Superior temporal gyrus (tissue), 1 donor: ENCODE data around the gene LRMDA.
"Not testable (repeated sequence)": the region's sequence is repeated elsewhere in the genome, so short reads cannot be mapped to it uniquely, and the experiment has no call there.

Experiments
- DNase-seq: peaks from one replicate; pipeline ENCODE4 v3.0.0-alpha.2; 2016; ENCODE audit errors: extremely low spot score

The LRMDA gene

DNA sequence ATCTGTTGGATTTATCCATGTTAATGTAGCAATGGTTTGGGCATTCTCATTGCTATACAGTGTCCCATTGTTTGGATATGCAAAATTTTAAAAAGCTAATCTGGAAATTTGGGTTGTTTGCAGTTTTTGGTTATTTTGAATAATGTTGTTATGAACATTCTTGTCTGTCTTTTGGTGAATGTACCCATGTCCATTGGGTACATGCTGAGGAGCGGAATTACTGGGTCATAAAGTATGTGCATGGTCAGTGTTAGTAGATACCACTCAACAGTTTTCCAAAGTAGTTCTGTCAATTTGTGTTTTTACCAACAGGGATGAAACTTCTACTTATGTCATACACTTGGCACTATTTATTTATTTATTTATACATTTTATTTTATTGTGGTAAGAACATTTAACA, 153.9 kb downstream of the LRMDA start:
- no peak for DNase-seq

DNA sequence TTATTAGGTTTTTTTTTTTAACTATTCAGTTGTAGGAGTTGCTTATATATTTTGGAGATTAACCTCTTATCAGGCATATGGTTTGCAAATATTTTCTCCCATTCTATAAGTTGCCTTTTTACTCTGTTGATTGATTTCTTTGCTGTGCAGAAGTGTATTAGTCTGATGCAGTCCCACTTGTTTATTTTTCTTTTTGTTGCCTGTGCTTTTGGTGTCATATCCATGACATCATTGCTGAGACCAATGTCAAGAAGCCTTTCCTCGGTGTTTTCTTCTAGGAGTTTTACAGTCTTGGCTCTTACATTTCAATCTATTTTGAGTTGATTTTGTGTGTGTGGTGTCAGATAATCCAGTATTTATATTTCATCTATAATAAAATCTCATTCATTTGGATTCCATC, 155.4 kb downstream of the LRMDA start:
- DNase-seq = no peak

DNA sequence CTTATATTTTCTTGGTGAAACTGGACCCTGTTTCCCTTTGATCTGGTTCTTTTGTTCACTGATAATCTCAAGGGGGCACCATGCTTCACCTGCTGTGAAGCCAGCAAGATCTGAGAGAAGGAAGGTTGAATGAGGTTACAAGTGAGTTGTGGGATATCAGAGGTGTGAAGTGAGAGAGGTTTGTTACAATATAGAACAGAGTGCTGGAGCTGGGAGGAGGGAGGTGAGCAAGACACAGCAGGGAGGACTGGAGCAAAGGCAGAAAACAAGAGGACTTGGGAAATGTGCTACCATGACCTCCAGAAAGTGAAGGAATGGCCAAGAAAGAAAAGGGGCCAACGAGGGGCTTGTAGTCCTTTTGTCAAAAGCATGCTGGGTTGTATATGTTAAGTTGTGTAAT, 156.6 kb downstream of the LRMDA start:
- DNase-seq = no peak

DNA sequence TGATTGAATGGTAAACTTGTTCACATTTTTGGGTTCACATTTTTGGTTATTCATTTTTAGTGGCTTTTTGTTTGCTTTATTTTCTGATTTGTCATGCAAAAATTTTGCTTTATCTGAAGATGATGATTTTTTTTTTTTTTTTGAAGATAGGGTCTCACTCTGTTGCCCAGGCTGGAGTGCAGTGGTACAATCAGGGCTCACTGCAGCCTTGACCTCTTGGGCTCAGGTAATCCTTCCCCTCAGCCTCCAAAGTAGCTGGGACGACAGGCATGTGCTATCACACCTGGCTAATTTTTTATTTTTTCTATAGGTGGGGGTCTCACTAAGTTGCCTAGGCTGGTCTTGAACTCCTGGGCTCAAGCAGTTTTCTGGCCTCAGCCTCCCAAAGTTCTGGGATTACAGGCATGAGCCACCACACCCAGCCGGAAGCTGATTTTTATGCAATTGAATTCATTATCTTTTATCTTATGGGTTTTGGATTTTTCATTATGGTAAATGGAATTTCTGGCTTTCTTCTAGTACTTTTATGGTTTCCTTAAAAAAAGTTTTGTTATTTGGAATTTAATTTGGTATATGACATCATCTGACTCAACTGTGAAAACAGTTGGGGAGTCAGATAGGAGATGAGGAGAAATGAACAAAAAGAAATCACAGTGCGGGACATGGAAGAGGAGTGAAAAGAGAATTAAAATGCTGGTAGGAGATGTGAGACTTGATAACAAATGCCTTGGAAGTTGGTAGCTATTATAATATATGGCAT, 158.7 kb downstream of the LRMDA start:
- DNase-seq = no peak

DNA sequence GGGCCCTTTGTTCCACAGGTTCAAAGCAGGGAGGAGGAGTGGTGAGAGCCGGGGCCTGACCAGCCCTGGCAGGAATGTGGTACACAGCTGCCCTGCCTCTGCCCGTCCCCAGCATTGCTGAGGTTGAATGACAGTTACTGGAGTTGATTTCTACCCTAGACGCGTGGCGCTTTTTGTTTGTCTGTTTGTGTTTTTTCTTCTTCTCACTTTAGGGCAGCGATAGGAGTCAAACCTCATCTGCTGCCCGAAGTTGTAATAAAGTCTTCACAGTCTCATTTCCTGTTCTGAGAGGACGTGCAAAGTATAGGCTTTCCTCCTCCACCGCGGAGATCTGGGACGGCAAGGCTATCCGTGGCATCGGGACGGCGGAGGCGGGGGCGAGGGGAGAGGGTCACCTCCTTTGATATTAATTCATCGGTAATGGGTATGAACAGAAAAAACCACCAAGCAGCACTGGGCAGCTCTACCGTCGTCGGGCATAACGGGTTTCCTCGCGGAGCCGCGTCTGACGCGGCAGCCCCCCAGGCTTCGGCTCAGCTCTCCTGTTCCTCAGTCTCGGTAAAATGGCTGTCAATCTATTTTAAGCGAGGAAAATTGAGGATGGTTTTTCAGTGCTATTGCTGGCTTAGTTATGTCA, 160.8 kb downstream of the LRMDA start:
- no peak for DNase-seq

DNA sequence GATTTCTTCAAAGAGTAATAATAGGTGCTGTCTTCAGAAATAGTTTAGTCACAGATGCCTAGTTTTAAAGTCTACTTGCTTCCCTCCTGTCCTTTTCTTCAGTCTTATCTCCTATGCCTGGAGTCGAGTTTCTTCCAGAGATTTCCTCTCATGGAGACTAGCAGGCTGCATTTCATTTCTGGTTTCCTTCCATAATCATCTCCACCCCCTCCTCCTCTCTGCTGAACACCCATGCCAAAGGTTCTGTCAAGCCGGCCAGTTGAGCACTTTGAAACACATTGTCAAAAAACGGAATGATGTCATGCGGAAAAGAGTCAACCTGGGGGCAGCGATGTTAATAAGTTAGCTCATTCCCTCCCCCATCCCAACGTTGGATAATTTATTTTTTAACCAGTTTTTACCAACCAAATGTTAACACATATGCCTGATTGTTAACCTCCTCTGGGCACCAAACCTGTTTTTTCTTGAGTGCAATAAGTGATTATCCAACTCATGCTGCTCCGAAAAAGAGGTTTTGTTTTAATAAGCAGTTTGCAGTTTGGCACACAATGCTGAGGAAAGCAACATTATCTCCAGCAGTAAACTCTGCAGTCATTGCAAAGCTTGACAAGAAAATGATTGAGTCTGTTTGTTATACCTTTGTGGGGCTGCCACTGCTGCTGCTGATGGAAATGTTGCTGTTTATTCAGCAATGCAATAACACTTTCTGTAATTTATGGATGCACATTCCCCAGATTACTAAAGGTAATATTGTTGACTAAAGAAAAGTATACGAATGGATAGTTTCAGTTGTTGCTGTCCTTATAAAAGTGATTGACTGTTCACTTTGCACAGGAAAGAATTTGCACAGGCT, 161.6 kb downstream of the LRMDA start:
- no peak for DNase-seq

DNA sequence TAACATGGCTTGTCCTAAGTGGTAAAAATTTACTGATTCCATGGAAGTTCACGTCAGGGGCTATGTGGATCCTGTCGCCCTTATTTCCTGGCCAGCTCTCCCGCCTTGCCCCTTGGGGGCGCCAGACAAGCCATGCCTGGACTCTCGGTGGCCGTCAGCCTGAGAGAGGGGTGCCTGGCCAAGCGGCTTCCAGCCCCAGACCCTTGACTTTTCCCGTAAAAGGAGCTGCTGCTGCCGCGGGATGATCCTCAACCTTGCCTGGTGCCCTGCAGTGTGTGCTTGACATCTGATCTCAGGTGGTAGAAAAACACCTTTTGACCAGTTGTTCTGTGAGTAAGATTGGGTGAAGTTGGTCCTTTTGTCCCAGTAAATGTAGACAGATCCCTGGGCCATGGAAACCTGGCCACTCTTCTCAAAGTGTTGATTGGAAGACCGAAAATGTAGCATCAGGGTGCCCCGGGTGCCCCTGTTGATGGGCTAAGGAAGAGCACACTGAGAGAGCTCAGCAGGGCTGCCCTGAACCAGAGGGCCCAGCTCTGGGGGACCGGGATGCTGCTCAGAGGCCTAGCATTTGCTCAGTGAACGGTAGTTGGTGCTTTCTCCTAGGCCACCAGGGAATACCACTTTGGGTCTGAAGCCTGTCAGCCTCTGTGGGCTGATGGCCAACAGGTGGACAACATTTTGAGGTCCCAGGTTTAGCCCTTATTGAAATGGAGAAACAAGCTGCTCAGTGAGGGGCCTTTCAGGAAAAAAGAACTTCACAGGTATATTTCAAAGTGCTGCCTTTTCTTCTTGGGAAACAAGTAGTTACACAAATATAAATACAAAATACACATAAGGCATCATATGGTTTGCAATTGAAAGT, 162.5 kb downstream of the LRMDA start:
- DNase-seq = no peak

DNA sequence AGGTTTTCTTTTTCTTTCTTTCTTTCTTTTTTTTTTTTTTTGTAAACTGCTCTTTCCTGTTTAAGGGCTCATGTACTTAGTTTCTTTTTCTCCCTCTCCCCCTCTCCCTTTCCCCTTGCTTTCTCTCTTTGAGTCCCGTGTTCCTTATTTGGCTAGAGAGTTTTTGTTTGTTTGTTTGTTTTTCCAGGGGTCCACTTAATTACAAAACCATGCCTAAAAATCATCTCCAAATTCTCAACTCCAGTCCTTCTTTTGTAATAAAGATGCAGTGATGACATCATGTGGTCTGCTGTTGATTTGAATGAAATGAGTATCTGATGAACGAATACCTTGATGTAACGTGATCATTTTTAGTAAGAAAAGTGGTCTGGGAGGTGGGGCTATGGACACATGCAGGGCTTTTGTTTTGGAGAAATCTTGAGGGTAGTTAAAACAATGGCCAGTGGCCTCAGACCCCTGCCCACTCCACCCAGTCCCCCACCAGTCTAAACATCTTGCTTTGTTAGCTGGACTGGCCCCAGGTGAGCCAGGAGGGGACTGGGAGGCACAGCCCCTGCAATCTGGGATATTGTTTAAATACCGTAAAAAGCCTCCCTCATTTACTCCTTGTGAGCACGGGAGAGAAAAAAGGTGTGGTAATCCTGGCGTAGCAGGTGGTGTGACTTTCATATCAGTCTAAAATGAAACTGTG, 165.7 kb downstream of the LRMDA start:
- no peak for DNase-seq

DNA sequence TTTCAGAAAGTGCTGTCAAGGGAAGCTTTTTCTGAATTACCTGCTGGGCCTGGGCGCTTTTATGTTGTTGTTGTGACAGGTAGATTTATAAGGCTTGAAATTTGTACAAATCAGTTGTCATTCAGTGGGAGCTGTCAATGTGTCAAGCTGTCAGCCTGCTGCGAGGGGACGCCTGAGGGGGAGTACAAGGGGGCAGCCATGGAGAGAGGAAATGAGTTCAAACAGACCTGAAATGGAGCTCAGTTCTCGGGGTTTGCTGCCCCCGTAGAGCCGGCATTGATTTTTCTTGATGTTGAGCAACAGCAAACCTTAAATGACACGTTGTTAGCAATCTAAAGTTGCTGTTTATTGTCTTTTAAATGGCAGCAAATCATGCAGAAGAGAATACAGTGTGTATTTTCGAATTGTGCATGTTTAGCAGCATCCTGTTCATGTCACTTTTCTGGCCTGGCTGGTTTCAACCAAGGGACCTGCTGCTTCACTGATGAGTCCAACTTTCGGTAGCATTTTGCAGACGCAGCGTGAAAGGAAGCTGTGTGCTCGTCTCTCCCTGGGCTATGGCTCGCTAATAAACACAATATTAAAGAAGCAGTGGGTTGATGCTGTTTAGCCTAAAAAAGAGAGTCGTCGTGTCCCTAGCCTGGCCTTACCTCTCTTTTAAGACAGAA, 166.5 kb downstream of the LRMDA start:
- DNase-seq = no peak

DNA sequence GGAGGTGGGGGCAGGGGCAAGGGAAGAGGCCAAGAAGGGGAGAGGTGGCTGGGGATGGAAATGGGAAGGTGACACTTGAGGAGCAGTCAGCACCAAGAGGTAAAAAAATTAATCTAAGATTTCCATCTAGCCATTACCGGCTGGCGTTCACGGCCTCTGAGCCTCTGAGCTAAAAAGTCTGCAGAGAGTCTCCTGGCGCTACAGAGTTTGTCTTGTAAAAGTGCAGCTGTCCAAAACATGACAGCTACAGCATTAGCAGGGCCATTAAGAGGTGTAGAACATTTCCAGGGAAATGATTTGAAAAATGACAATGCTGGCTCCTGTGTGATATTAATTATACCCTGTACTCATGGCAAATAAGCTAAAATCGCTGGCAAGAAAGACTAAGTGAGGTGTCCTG, 167.6 kb downstream of the LRMDA start:
- DNase-seq = no peak

DNA sequence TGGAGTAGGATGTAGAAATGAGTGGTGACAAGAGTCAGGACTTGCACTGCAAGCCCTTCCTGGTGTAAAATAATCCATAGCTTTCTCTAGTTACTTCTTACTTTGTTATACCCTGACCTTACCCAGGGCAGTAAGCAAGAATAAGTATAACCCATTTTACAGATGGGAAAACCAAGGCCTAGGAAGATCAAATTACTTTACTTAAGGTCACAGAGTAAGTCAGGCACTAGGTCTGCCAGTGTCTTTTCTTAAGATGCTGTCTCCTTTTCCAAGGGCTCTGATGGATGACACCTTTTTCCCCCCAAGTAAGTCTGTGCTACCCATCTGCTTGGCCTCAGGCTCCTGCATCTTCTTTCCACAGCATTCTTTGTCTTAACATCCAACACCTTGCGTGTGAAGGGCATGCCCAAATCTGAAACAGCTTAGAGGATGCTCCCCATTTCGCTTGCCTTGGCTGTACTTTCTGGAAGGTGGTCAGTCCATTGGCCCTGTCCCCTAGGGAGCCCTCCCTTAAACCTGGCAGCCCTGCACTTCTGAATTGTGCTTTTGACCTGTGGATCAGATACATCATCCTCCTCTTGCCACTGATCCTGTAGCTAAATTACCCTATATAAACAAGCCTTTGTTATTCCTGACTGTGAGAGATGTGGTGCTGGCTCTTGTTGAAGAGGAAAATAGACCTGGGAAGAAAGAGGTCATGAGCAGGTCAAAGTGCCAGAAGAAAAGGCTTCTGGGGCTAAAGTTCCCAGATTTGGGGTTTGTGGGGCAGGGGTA, 168.6 kb downstream of the LRMDA start:
- DNase-seq = no peak

DNA sequence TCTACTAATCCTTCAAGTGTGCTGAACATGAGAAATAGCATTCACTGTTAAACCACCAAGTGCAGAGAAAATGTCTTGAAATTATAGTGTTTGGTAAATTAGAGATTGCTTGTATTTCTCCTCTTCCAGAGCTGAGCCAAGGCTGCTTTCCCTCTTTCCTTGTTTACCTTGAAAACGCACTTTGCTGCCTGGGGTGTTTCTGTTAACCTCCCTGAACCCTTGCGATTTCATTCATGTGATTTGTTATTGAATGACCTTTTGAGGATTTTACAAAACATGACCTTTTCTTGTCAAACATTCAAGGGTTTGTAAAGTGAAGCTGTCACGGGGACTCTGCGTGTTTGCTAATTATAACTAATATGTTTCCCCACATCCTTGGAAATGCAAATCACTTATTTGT, 169.4 kb downstream of the LRMDA start:
- no peak for DNase-seq

DNA sequence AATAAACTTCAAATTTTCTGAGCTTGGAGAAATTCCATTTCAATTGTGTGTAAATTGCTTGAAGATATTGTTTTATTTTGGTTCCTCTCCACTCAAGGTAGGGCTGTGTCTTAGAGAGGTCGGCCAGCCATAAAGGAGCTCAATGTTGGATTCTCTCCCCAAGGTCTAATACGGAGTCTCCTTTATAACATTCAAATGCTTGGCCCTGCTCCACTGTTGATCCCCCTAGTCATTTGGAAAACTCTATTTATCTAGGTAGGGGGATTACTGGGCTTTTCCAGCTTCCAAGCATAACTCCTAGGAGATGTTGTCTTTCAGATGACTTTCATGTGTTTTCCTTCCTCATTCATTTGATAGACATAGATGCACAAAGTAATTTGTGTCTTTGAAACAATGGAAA, 170.9 kb downstream of the LRMDA start:
- DNase-seq = no peak

DNA sequence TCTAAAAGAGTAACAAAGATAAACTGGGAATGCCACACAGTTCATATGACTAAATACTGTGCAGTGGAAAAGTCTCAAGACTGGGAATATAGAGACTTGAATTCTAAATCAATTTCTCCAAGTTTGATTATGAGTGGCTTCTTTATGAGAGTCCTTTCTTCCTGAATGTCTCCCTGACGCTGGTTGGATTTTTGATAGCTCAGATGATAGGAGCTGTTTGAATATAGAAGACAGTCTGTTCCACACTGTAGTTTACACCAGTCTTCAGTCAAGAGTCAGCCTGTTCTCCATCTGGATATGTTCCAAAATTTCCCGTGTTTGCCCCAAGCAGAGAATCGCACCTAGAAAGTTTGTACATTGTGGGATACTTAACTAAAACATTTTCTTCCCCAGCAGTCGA, 173.7 kb downstream of the LRMDA start:
- DNase-seq = no peak

DNA sequence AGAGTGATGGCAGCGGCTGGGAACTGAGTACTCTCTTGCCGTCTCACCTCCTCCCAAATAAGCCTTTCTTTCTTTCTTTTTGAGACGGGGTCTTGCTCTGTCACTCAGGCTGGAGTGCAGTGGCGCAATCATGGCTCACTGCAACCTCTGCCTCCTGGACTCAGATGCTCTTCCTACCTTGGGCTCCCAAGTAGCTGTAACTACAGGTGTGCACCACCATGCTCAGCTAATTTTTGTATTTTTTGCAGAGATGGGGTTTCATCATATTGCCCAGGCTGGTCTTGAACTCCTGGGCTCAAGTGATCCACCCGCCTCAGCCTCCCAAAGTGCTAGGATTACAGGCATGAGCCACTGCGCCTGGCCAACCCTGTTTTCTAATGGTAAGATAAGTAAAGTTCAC, 174.4 kb downstream of the LRMDA start:
- DNase-seq = not testable (repeated sequence)

DNA sequence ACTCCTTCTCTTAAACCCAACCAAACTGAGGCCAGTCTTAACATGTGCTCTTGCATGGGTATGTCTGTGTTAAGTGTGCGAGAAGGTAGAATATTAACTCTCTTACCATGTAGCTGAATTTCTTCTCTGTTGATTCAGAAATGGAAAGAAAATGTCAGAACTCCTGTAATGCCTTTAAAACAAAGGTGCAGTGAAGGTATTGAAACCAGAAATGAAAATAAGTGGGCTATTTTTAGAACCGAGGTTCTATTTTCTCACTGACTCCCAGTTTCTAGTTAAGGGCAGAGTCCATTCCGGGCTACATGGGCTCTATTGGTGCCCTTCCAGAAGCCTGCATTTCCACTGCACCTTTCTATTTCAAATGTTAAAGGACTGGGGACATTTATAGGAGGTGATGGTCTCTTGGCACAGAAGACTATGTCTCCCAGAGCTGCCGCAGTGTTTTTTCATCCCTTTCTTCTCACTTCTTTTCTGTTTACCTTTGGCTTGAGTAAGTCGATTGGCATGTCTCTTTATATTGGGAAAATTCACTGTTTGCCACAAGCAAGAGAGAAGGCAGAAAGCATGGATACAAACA, 174.9 kb downstream of the LRMDA start:
- DNase-seq = no peak

DNA sequence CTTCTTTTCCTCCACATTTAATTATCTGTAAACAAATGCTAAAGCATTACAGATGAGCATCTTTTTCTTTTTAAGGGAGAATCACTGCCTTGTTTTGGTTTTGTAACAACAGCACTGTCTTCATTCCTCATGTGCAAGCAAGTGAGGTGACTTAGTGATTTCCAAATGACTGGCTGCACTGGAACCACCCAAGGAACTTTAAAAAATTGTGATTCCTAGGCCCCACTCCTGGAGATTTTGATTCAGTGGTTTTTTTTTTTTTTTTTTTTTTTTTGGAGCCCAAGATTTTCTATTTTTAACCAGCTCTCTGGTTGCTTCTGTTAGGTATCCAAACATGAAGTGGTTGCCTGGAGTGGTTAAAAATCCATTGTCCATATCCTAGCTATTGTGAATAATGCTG, 176.2 kb downstream of the LRMDA start:
- DNase-seq = no peak

DNA sequence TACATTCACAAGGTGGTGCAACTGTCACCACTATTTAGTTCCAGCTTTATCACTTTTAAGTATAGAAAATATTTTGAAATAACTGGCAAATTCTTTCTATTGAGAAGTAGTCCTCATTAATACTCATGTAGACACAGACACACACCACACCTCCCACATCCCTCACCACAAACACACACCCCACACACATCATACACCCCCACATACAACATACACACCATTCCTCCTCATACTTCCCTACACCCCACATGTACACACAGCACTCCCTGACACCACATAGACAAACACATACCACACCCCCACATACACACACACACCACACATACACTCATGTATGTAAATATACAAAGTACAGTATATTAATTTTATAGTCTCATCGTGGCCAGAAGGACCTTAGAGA, 178.8 kb downstream of the LRMDA start:
- no peak for DNase-seq

DNA sequence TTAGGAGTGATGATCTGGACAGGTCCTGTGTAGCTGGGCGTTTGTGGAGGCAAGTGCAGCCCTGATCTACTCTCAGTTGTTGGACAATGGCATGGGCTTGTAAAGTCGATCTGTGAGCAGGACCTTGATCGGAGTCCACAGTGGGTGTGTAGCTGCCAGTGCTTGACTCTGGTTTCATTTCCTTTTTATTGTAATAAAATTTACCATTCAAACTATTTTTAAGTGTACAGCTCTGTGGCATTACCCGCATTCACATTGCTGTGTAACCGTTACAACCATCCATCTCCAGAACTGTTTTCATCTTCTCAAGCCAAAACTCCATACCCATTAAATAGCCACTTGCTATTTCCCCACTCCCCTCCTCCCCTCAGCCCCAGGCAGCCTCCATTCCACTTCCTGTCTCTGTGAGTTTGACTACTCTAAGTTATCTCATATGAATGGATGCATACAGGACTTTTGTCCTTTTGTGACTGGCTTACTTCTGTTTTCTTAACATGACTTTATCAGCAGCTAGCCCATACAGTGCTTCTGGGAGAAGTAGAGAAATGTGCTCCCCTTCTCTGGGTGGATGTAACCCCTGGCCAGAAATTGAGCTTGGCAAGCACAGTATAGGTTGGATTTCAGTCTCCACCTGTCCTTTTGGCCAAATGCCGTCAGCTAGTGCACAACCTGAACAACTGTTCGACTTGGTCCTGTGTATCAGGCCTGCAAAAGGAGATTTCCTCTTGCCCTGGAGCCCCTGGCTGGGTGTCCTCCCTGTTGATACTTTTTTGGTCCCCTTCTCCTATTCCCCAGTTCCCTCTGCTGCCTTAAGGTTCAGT, 180.0 kb downstream of the LRMDA start:
- no peak for DNase-seq
